Keratinocyte (primary cell): ENCODE measurements around the gene AMBP.

Source experiments
- CTCF ChIP-seq, 3 experiments: IDR thresholded peaks in 1 of 3; conservative IDR thresholded peaks in 1 of 3; optimal IDR thresholded peaks in 1 of 3; 2 replicates in 2 of 3; 3 replicates in 1 of 3; pipeline versions ENCODE3 to v1.5.1; 2011; ENCODE audit warnings: low read length in 3 of 3, mild to moderate bottlenecking in 3 of 3, moderate library complexity in 2 of 3, control low read depth in 1 of 3, inconsistent platforms in 1 of 3; ENCODE audit not compliant: insufficient read depth in 2 of 3; ENCODE audit errors: extremely low read depth in 1 of 3
- EZH2 ChIP-seq: IDR thresholded peaks from one replicate; pipeline ENCODE4 v1.6.1; 2012; ENCODE audit warnings: inconsistent platforms, mild to moderate bottlenecking, low read length, moderate library complexity

GRCh38 chr9:114096041-114096511 is 18.0 kb upstream of the AMBP start:
- TF ChIP-seq CTCF (optimal IDR thresholded peaks at IDR 0.05 in 1 of 3, IDR thresholded peaks at IDR 0.05 in 1 of 3, conservative IDR thresholded peaks at IDR 0.05 in 1 of 3; ENCODE audit: extremely low read depth in 1 of 3, insufficient read depth in 2 of 3, low read length in 3 of 3) (peak in 1 of 3 experiments; percentile 17), EZH2 (no peak)
